DND-41 (cell line): ENCODE measurements around the gene SETD3.

ENCODE experiments used
- EZH2 ChIP-seq: IDR thresholded peaks from 3 replicates; pipeline ENCODE4 v1.6.1; 2012; ENCODE audit warnings: borderline replicate concordance, low read depth, mild to moderate bottlenecking, moderate library complexity, low read length, inconsistent platforms; ENCODE audit not compliant: severe bottlenecking
- TF ChIP-seq, protein P1 (sequence below): IDR thresholded peaks from 2 replicates; pipeline ENCODE4 v1.5.1; 2012; ENCODE audit warnings: borderline replicate concordance, low read length, moderate library complexity, mild to moderate bottlenecking; ENCODE audit not compliant: poor library complexity, severe bottlenecking; ENCODE audit errors: extremely low read depth

DNA sequence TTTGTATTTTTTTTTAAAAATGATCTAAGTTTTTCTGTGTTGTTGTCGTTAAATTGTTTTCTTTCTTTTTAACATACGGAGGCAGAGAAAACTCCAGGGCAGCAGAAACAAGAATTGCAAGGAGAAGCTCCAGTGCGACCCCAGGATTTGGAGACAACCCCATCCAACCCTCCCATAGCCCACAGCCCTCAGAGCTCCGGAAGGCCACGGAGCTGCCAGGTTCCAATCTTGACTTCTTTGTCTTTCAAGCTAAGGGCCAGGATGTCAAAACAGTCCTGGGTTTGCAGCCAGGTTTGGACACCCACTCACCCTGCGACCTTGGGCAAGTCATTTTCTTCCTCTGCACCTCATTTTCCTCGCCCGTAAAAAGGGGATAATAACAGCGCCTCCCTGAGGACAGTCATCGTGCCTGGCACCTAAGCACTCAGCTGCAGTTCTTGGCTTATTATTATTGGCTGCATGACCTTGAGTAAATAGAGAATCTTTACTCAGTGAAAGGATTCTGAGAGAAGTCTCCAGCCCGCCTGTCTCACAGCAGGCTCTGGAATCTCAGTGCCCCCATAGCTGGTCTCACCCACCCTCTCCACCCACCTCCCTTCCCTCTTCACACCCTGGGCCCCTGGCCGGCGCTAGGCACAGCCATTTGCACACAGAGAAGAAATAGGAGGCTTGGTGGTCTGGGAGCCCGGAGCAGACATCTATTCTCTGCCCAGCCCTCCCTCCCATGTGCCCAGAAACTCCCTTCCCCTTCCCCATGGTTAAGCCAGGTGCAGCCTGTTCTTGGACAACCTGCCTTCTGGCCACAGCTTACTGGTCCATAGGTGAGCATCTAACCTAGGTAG is 129.3 kb downstream of the SETD3 start:
- TF ChIP-seq EZH2: no peak
- TF ChIP-seq, protein P1, sequence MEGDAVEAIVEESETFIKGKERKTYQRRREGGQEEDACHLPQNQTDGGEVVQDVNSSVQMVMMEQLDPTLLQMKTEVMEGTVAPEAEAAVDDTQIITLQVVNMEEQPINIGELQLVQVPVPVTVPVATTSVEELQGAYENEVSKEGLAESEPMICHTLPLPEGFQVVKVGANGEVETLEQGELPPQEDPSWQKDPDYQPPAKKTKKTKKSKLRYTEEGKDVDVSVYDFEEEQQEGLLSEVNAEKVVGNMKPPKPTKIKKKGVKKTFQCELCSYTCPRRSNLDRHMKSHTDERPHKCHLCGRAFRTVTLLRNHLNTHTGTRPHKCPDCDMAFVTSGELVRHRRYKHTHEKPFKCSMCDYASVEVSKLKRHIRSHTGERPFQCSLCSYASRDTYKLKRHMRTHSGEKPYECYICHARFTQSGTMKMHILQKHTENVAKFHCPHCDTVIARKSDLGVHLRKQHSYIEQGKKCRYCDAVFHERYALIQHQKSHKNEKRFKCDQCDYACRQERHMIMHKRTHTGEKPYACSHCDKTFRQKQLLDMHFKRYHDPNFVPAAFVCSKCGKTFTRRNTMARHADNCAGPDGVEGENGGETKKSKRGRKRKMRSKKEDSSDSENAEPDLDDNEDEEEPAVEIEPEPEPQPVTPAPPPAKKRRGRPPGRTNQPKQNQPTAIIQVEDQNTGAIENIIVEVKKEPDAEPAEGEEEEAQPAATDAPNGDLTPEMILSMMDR: peak; percentile 6
